ENCODE results near the gene PYCR2. TPM values are rescaled to one million over a fixed set of nuclear protein-coding genes. Genes with fewer than 3 reads are reported as not detected.
A peak's percentile ranks its signal among the peaks of the same experiment; 100 is the strongest.

The PYCR2 gene
- total and polyA plus RNA-seq, 10 of the 15 experiments (the other 5 are each of a cell fraction or from before 2014, with no cell fraction given) = 1.7 to 81.8 (median 54.9) TPM

DNA sequence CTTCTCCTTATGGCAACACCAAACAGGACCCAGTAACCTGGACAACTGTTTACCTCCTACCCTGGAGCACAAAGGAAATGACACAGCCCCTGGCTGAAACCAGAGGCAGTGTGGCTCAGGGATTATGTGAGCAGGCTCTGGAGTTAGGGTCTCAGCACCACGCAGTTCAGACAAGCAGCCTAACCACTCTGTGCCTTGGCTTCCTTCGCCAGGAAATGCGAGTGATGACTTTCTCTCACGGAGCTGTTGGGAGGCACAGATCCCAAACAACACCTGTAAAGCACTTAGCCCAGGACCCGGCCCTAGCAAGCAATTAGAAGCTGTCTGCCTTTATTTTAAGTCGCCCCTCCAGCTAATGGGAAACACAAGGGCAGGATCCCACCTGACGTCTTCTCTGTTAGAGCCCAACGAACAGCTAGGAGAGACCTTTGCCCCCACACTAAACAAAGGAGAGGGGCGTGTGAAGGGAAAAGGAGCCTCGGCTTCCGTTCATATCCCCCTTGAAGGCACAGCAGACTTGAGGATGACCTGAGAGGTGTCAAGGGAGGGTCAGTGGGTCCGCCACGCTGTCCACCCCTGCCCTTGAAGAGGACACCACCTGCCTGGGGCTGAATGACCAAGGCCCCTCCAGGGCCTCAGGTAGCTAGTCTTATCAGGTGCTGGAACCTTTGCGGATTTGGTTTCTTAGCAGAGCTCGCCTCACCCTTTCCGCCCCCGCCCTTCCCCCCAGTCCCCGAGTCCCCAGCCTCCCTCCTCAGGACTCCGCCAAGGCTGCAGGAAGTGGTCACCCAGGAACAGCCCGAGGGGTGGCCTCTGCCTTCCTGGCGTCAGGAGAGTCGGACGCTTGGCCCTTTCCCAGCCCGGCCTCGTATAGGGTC, 42.7 kb downstream of the PYCR2 start (continued):
- TF ChIP-seq RUNX3 (IDR thresholded peaks at IDR 0.05; ENCODE audit: low read length) = peak; percentile 49; the same call in 1 of the 2 replicates
- no peak for TF ChIP-seq MYC (IDR thresholded peaks at IDR 0.05; ENCODE audit: insufficient read depth, insufficient read length, insufficient replicate concordance, low read length, severe bottlenecking)
- TF ChIP-seq POLR2AphosphoS2 (IDR thresholded peaks at IDR 0.05; ENCODE audit: low read depth, low read length) = no peak
- TF ChIP-seq MEF2A (IDR thresholded peaks at IDR 0.05; ENCODE audit: insufficient read depth, low read depth, low read length) = no peak
- TF ChIP-seq TAF1 (IDR thresholded peaks at IDR 0.05; ENCODE audit: borderline replicate concordance, low read depth, low read length) = 0 out of 2 replicates have a peak, but pooled peaks have one; percentile 6

DNA sequence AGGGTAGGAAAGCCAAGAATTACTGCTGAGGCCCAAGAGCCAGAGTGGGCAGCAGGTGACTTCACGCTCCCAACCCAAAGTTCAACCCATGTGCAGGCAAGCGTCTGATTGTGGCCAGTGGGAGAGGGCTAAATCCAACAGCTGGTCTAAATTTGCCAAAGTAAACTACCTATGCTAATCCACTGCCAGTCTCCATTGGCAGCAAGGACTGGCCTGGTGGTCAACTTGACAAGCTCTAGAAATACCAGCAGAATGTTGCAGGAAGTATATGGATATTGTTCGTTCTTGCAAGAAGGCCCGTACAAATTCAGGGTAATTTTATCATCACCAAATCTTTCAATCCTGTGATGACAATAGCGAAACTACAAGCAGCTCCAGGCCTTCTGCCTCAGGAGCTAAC, 43.4 kb downstream of the PYCR2 start:
- TF ChIP-seq POLR2AphosphoS5 (IDR thresholded peaks at IDR 0.05; ENCODE audit: low read length) (no peak), ZNF274 (IDR thresholded peaks at IDR 0.05; ENCODE audit: insufficient read depth, insufficient read length) (no peak), ZBED1 (IDR thresholded peaks at IDR 0.05; ENCODE audit: borderline replicate concordance) (no peak), YBX1 (IDR thresholded peaks at IDR 0.05) (no peak), JUNB (IDR thresholded peaks at IDR 0.05) (no peak)
- TF ChIP-seq, protein P1, sequence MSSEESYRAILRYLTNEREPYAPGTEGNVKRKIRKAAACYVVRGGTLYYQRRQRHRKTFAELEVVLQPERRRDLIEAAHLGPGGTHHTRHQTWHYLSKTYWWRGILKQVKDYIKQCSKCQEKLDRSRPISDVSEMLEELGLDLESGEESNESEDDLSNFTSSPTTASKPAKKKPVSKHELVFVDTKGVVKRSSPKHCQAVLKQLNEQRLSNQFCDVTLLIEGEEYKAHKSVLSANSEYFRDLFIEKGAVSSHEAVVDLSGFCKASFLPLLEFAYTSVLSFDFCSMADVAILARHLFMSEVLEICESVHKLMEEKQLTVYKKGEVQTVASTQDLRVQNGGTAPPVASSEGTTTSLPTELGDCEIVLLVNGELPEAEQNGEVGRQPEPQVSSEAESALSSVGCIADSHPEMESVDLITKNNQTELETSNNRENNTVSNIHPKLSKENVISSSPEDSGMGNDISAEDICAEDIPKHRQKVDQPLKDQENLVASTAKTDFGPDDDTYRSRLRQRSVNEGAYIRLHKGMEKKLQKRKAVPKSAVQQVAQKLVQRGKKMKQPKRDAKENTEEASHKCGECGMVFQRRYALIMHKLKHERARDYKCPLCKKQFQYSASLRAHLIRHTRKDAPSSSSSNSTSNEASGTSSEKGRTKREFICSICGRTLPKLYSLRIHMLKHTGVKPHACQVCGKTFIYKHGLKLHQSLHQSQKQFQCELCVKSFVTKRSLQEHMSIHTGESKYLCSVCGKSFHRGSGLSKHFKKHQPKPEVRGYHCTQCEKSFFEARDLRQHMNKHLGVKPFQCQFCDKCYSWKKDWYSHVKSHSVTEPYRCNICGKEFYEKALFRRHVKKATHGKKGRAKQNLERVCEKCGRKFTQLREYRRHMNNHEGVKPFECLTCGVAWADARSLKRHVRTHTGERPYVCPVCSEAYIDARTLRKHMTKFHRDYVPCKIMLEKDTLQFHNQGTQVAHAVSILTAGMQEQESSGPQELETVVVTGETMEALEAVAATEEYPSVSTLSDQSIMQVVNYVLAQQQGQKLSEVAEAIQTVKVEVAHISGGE (CRISPR knock-in tag; IDR thresholded peaks at IDR 0.05) = no peak
- POLR2A ChIA-PET = interaction anchor here (3.0 to 4.9 kb wide), 2 partner anchors 43 to 102 kb away, joined by 11 to 30 read pairs; partner anchors contain the start of genes PYCR2 and SRP9
- SMC1A ChIA-PET (ENCODE audit: uncharacterized antibody, unreplicated experiment) = interaction anchor here (0.8 to 5.1 kb wide), 9 partner anchors 9 to 116 kb away, joined by 3 to 29 read pairs (median 8); partner anchors contain the start of gene SRP9
- no peak overlapping the region for H3K27ac ChIP-seq (ENCODE audit: control insufficient read depth, insufficient read depth)
- peaks cover 30% of the 10 kb centered on the region for H3K79me2 ChIP-seq (ENCODE audit: control insufficient read depth, insufficient read depth, low read length)
- no peak for ATAC-seq
- no peaks in the 10 kb centered on the region for H3K27me3 ChIP-seq (replicated peaks in 1 of 2; ENCODE audit: control insufficient read depth in 2 of 2, insufficient read depth in 2 of 2, low read length in 1 of 2)
- peak; percentile 57 for FAIRE-seq
- H3K4me1 ChIP-seq (ENCODE audit: control insufficient read depth, insufficient read depth, low read length) = peaks cover 30% of the 10 kb centered on the region
- H2AFZ ChIP-seq (ENCODE audit: control insufficient read depth, low read depth, low read length) = no peak overlapping the region
- in situ Hi-C loops (cut with MboI) = no loop called here
- 0 out of 2 replicates have a peak, but pooled peaks cover 3% of the 10 kb centered on the region for H4K20me1 ChIP-seq (ENCODE audit: control insufficient read depth, insufficient read depth)
- no peaks in the 10 kb centered on the region for H3K9me3 ChIP-seq (replicated peaks; ENCODE audit: control insufficient read depth, insufficient read depth, low read length)
- DNase-seq (ENCODE audit: low read depth, low spot score) = no peak
- peak overlapping the region; percentile 96 for H3K4me2 ChIP-seq (ENCODE audit: control insufficient read depth, insufficient read depth)
- peaks cover 1 to 2% of the 10 kb centered on the region in 2 experiments; a peak in 3 of 4 replicates for H3K36me3 ChIP-seq (ENCODE audit: control insufficient read depth in 2 of 2, insufficient read depth in 2 of 2, low read length in 1 of 2)
- WGBS (ENCODE audit: insufficient coverage, insufficient replicate concordance, low lambda C conversion rate, missing lambda C conversion rate) = 68% methylated on average over 5 of the region's 5 CpGs
- no TSS peak for BruUV-seq (replicated peaks)
- CTCF ChIA-PET = interaction anchor here (0.8 to 4.9 kb wide), 9 partner anchors 16 to 108 kb away, joined by 3 to 40 read pairs (median 4); partner anchors contain the start of gene SRP9
- RAD21 ChIA-PET (ENCODE audit: unreplicated experiment) = interaction anchor here (0.8 to 3.7 kb wide), 5 partner anchors 31 to 107 kb away, joined by 3 to 37 read pairs (median 13); partner anchors contain the start of genes PYCR2 and SRP9
- H3K9ac ChIP-seq (ENCODE audit: control insufficient read depth, insufficient read depth, low read length) = no peak overlapping the region
- peak overlapping the region; percentile 88; the same call in 1 of the 2 replicates for H3K4me3 ChIP-seq
- intact Hi-C loops (cut with micrococcal nuclease; ENCODE audit: unreplicated experiment) = no loop called here
